Loucy (cell line): ENCODE results near the gene DAPK1.

Experiments
- EZH2phosphoT487 ChIP-seq: fragments of 200-600 bp; IDR thresholded peaks from 2 replicates; pipeline ENCODE4 v1.6.1; 2018; ENCODE audit warnings: antibody characterized with exemption, mild to moderate bottlenecking, moderate library complexity, borderline replicate concordance
- TF ChIP-seq, protein P1 (sequence below): fragments of 200-600 bp; sonication (generic); conservative IDR thresholded peaks from 2 replicates; pipeline ENCODE4 v1.5.1; 2014; ENCODE audit warnings: mild to moderate bottlenecking, antibody characterized with exemption, low read length

DNA sequence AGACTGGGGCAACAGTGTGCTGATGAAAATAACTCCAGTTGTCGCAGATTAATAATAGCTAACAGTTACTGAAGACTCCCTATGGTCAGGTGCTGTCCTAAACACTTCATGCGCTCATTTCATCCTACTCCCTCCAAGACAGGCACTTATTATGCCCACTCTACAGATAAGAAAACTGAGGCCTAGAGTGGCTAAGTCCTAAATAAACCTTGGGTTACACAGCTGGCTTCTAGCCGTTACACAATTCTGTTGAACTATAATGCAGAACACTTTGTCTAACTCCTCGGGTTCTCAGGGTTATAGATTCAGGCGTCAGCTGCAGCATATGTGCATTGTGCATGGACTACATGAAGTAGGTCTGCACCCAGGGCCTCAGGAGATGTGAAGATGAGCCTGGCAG lies 103.9 kb downstream of the DAPK1 start:
- TF ChIP-seq, protein P1, sequence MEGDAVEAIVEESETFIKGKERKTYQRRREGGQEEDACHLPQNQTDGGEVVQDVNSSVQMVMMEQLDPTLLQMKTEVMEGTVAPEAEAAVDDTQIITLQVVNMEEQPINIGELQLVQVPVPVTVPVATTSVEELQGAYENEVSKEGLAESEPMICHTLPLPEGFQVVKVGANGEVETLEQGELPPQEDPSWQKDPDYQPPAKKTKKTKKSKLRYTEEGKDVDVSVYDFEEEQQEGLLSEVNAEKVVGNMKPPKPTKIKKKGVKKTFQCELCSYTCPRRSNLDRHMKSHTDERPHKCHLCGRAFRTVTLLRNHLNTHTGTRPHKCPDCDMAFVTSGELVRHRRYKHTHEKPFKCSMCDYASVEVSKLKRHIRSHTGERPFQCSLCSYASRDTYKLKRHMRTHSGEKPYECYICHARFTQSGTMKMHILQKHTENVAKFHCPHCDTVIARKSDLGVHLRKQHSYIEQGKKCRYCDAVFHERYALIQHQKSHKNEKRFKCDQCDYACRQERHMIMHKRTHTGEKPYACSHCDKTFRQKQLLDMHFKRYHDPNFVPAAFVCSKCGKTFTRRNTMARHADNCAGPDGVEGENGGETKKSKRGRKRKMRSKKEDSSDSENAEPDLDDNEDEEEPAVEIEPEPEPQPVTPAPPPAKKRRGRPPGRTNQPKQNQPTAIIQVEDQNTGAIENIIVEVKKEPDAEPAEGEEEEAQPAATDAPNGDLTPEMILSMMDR = no peak
- no peak for TF ChIP-seq EZH2phosphoT487
